Hematopoietic multipotent progenitor cell treated with erythropoietin and hydrocortisone succinate and interleukin-3 and kit ligand, for 4 days (in vitro differentiated cells): ENCODE results near the gene RAD18.

Experiments
- DNase-seq: peaks from one replicate; pipeline ENCODE4 v3.0.0-alpha.2; 2015

The RAD18 gene

DNA sequence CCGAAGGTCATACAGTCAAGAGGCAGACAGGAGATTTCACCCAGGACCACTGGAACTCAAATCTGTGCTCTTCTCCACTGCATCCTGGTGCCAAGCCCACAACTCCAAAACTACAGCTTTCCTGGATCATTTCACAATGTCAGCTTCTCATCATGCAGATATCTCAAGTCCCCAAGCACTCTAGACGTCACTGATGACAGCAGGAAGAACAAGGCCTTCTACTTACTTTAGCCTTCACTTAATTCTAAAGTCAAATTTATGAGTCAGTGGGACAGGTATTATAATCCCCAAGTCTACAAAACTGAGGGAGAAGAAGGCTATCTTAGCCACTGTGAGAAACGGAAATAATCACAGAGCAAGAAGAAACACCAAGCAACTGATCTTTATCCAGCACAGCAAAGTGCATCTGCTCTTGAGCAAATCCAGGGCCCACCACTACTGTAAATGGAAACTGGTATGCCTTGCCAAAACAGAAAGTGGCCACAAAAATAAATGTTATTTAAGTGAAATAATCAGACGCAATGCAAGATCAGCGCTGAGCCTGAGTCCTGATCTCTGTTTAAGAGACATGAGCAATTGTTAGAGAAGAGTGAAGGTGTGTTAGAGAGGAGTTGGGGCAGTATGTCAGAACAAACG lies 928 bp downstream of the RAD18 start:
- peak; percentile 32 for DNase-seq

DNA sequence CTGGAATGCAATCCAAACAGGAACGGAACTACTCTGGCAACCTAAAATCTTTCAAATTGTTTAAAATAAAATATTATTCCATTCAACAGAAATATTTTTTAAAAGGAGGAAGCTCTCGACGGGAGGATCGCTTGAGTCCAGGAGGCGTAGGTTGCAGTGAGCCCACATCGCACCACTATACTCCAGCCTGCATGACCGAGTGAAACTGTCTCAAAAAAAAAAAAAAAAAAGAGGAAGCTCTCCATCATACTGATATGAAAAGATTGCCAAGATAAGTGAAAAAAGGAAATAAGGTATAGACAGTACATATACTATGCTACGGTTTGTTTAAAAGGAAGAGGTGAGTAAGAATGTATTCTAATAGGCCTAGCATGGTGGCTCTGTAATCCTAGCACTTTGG lies 3.6 kb downstream of the RAD18 start:
- peak; percentile 82 for DNase-seq

- no peak for DNase-seq
These were observed 8.1 kb downstream of the RAD18 start for GRCh38 chr3:8954938-8955763.

GRCh38 chr3:8953313-8953712 lies 10.0 kb downstream of the RAD18 start:
- no peak for DNase-seq

GRCh38 chr3:8952130-8952529 lies 11.1 kb downstream of the RAD18 start:
- no peak for DNase-seq

- peak; percentile 62 for DNase-seq
These were observed 17.2 kb downstream of the RAD18 start for GRCh38 chr3:8945890-8946600.

GRCh38 chr3:8942746-8943488 lies 20.4 kb downstream of the RAD18 start:
- no peak for DNase-seq

- DNase-seq, result no peak
These were observed 21.2 kb downstream of the RAD18 start for GRCh38 chr3:8942115-8942514.

DNA sequence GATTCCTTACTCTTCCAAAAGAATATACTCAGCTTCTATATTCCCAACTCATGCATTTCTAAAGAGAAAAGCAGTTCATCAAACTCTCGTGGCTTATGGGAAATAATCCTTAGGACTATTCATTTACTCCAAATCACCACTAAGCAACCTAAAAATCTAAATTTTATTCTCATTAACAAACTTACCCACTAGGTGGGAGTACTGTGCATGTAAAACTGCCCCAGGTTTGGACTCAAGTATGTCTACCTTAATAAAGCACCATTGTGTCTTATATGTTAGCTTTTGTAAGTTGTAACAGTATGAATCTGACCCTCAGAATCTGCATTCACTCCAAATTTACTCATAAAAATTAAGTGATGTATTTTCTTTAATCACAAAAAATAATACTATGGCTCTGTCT lies 25.3 kb downstream of the RAD18 start:
- peak; percentile 69 for DNase-seq

- DNase-seq, result no peak
These were observed 25.9 kb downstream of the RAD18 start for GRCh38 chr3:8937064-8938020.

DNA sequence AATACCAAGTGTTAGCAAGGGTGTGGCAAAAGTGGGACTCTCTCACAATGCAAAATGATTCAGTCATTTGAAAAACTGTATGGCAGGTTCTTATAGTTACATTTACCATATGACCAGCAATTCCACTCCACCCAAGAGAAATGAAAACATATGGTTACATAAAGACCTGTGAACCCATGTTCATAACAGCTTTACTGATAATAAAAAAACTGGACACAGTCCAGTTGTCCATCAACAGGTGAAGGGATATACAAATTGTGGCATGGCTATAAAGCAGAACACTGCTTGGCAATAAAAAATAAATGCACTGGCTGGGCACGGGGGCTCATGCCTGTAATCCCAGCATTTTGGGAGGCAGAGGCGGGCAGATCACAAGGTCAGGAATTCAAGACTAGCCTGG lies 30.8 kb downstream of the RAD18 start:
- no peak for DNase-seq

DNA sequence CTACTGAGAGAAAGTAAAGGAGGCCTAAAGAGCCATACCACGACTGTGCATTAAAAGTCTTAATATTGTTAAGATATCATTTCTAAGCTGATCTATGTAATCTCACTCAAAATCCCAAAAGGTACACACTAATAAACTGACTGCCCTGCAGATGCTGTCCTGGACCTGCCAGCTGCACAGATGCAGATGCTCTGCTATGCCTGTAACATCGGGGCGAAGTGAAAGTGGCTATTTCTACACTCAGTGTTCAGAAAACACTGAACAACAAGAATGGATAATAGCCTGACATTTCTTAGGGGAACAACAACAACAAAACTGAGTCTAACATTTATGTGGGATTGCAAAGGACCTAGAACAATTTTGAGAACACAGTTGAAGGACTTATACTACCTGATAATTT lies 31.9 kb downstream of the RAD18 start:
- no peak for DNase-seq

GRCh38 chr3:8929860-8930259 lies 33.4 kb downstream of the RAD18 start:
- DNase-seq, result no peak

DNA sequence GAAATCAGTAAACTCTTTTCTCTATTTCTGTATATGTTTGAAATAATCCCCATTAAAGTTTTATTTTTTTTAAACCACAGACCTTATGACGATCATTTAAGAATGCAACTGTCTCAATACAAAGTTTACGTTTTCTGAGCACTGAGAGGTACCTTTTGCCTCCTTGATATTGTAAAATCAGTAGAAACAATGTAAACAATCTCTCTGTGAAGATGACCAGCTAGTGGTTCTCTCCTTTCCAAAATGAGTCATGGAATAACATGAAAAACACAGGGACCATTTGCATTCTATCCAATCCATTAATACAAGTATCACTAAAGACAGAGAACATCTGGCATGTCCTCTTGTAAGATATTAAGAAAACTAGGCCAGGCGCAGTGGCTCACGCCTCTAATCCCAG lies 48.8 kb downstream of the RAD18 start:
- DNase-seq, result no peak

- peak; percentile 42 for DNase-seq
These were observed 51.5 kb downstream of the RAD18 start for GRCh38 chr3:8911781-8912180.

- DNase-seq, result no peak
These were observed 54.1 kb downstream of the RAD18 start for GRCh38 chr3:8909160-8909559.

DNA sequence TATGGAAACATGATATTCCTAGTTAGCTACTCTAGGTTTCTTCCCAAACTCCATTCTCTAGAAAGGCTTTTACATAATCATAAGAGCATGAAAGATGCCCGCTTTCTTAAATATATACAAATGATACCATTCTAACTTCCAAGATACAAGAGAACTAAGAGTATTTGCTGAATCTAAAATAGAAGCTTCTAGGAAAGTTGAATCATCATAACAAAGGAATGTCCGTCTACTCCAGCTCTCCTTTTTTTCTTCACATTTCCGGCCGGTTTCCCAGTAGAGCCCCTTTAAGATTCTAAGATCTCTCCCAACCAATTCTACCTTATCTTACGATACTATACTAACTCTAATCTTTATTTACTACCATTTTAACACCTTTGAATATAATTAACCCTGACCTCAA lies 60.1 kb downstream of the RAD18 start:
- no peak for DNase-seq

- no peak for DNase-seq
These were observed 62.4 kb downstream of the RAD18 start for GRCh38 chr3:8900869-8901268.

DNA sequence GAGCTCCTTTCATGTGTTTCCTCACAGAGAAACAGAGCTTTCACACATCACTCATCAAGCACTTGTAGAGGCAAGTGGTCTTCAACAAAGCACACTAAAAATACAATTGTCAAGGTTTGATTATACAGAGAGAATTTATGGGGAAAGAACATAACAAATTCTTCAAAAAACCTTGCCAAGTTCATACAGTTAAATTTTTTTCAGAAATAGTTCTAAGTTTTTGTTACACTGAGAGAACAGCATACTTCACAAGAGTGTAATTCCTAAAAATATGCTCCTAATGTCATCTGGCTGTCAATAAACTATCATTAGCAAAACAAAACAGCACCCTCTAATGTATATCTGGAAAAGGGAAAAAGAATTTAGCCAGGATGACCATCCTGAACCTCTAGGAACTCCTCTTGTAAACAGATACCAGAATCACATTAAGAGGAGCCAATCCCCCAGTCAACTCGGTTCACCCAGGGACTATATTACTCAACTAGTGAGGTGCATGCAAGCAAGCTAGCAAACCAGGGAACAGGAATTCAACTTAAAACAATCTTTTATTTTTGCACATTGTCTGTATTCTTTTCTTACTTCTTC lies 63.3 kb downstream of the RAD18 start:
- no peak for DNase-seq

- no peak for DNase-seq
These were observed 67.4 kb downstream of the RAD18 start for GRCh38 chr3:8895829-8896228.

DNA sequence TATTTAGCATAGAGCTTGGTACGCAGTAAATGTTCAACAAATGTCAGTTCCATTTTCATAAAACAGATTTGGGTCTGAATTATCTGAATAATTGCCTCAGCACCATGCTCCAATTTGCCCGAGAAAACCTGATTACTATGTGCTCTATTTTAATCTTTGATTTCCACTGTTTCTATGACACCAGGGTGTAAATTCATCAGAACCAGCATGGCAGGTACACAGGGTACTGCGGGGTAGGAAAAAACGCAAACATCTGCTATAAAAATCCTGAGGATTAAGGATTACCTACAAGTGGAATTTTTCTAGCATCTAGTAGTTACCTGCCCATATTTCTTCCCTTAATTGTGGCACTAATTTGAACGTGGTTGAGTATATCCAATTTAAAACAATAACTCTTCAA lies 70.3 kb downstream of the RAD18 start:
- DNase-seq, result no peak

- no peak for DNase-seq
These were observed 71.5 kb downstream of the RAD18 start for GRCh38 chr3:8891774-8892173.
